Measurements from ENCODE around the gene SPEM2. TPM values are rescaled to one million over a fixed set of nuclear protein-coding genes. Genes with fewer than 3 reads are reported as not detected.

SPEM2 gene
- polyA plus RNA-seq, 2 of the 4 experiments (the other 2 are of a cell fraction) = not detected

GRCh38 chr17:7380321-7380720, 45.1 kb upstream of the SPEM2 start:
- ChIA-PET CTCF (interaction anchor here (0.8 to 17.1 kb wide), 8 partner anchors 8 to 181 kb away, joined by 3 to 139 read pairs (median 4); partner anchors contain the start of genes KCTD11, NEURL4, SENP3 and TMEM95), POLR2A (interaction anchor here (2.0 to 2.1 kb wide), 2 partner anchors 14 to 24 kb away, joined by 7 to 8 read pairs; partner anchors contain the start of genes PLSCR3 and TMEM256)
- no peak for DNase-seq (ENCODE audit: low read depth in 1 of 2, low spot score in 1 of 2)

GRCh38 chr17:7380855-7381683, 44.3 kb upstream of the SPEM2 start, which contains the start of gene TNK1:
Gene TNK1 (plus strand): TSS chr17:7381089. CDS start chr17:7382927, 1,838 bp downstream.
- H3K4me2 ChIP-seq = peak within 1 kb of the TSS; percentile 69
- H3K4me3 ChIP-seq = peak within 1 kb of the TSS; percentile 46
- H3K9me3 ChIP-seq = peaks cover 20% of the 10 kb centered on the region
- peak within 1 kb of the TSS; percentile 55 to 74; a peak in 5 of 6 replicates for H3K27ac ChIP-seq
- POLR2A ChIA-PET = interaction anchor here (0.9 to 2.1 kb wide), 3 partner anchors 13 to 23 kb away, joined by 3 to 8 read pairs (median 7); partner anchors contain the start of genes PLSCR3 and TMEM256
- TF ChIP-seq POLR2A (IDR thresholded peaks at IDR 0.05; ENCODE audit: low read length) (peak; percentile 35), BHLHE40 (IDR thresholded peaks at IDR 0.05; ENCODE audit: low read depth, low read length) (no peak), CTCF (IDR thresholded peaks at IDR 0.05) (no peak), MAFK (IDR thresholded peaks at IDR 0.05; ENCODE audit: partially characterized antibody) (no peak)
- peak; percentile 45 to 59; a peak in 5 of 6 replicates for ATAC-seq
- FAIRE-seq = no peak
- H3K4me1 ChIP-seq = no peaks in the 10 kb centered on the region
- WGBS (ENCODE audit: missing lambda C conversion rate) = 37% methylated on average over 51 of the region's 52 CpGs
- no peak for DNase-seq (ENCODE audit: low read depth in 1 of 2, low spot score in 1 of 2)
- CTCF ChIA-PET = interaction anchor here (1.3 to 17.1 kb wide), 5 partner anchors 21 to 180 kb away, joined by 4 to 139 read pairs (median 5); partner anchors contain the start of genes KCTD11, SENP3 and TMEM95

More at GRCh38 chr17:7380321-7380720, 45.1 kb upstream of the SPEM2 start:
- TF ChIP-seq FOSL2 (IDR thresholded peaks at IDR 0.05) (no peak), FOSL2 (CRISPR knock-in tag; IDR thresholded peaks at IDR 0.05) (no peak)
- Histone ChIP-seq H3K27ac (peak overlapping the region in 1 of 2 experiments; percentile 74; a peak in 4 of 6 replicates), H3K4me1 (no peaks in the 10 kb centered on the region), H3K9me3 (peaks cover 20% of the 10 kb centered on the region), H3K4me2 (peak overlapping the region; percentile 69), H3K4me3 (peak overlapping the region; percentile 46)
- no peak; a peak in 2 of 6 replicates for ATAC-seq
- FAIRE-seq = no peak
- 87% methylated on average over 7 of the region's 7 CpGs for WGBS (ENCODE audit: missing lambda C conversion rate)

GRCh38 chr17:7382901-7383300, 42.5 kb upstream of the SPEM2 start:
- Histone ChIP-seq H3K4me3 (no peak overlapping the region), H3K4me1 (no peaks in the 10 kb centered on the region), H3K4me2 (no peak overlapping the region), H3K9me3 (peaks cover 20% of the 10 kb centered on the region), H3K27ac (no peak overlapping the region)
- DNase-seq (ENCODE audit: low read depth in 1 of 2, low spot score in 1 of 2) = no peak
- no peak for FAIRE-seq
- ChIA-PET POLR2A (interaction anchor here (1.3 kb wide), 1 partner anchor 11 kb away, joined by 5 read pairs; the partner anchor contains the start of gene PLSCR3), CTCF (interaction anchor here (0.8 to 17.1 kb wide), 6 partner anchors 8 to 132 kb away, joined by 3 to 139 read pairs (median 6); partner anchors contain the start of genes KCTD11 and TMEM95)
- ATAC-seq = peak in 1 of 2 experiments; percentile 7; a peak in 3 of 6 replicates
- 86% methylated on average over 10 of the region's 10 CpGs for WGBS (ENCODE audit: missing lambda C conversion rate)
- TF ChIP-seq HEYL (CRISPR knock-in tag; IDR thresholded peaks at IDR 0.05) (no peak), JUN (IDR thresholded peaks at IDR 0.05) (no peak), PBX3 (IDR thresholded peaks at IDR 0.05) (0 out of 2 replicates have a peak, but pooled peaks have one; percentile 1), ZC3H11A (IDR thresholded peaks at IDR 0.05) (no peak)

- no peak for FAIRE-seq
- ChIA-PET CTCF (interaction anchor here (1.0 to 17.1 kb wide), 6 partner anchors 9 to 131 kb away, joined by 3 to 139 read pairs (median 6); partner anchors contain the start of genes KCTD11 and TMEM95), POLR2A (interaction anchor here (0.6 to 1.3 kb wide), 2 partner anchors 11 to 339 kb away, joined by 4 to 5 read pairs; partner anchors contain the start of gene PLSCR3)
Measured at GRCh38 chr17:7383371-7383741, 42.1 kb upstream of the SPEM2 start.

More at GRCh38 chr17:7383371-7383741, 42.1 kb upstream of the SPEM2 start:
- 96% methylated on average over 11 of the region's 11 CpGs for WGBS (ENCODE audit: missing lambda C conversion rate)
- peaks cover 20% of the 10 kb centered on the region for H3K9me3 ChIP-seq
- DNase-seq (ENCODE audit: low read depth in 1 of 2, low spot score in 1 of 2) (no peak), ATAC-seq (no peak)
- H3K4me1 ChIP-seq = no peaks in the 10 kb centered on the region
- H3K4me2 ChIP-seq = no peak overlapping the region
- TF ChIP-seq MAZ (IDR thresholded peaks at IDR 0.05; ENCODE audit: borderline replicate concordance, low read depth, low read length) = no peak
- TF ChIP-seq USF2 (IDR thresholded peaks at IDR 0.05) = no peak
- no peak for TF ChIP-seq SMC3 (IDR thresholded peaks at IDR 0.05)
- no peak for TF ChIP-seq TP53 (CRISPR knock-in tag; IDR thresholded peaks at IDR 0.05)
- TF ChIP-seq E2F6 (IDR thresholded peaks at IDR 0.05; ENCODE audit: borderline replicate concordance, low read depth) = no peak
- TF ChIP-seq HES2 (IDR thresholded peaks at IDR 0.05) = no peak
- no peak for TF ChIP-seq ZFP36 (IDR thresholded peaks at IDR 0.05; ENCODE audit: borderline replicate concordance, partially characterized antibody)
- no peak for TF ChIP-seq MAX (IDR thresholded peaks at IDR 0.05)
- no peak for TF ChIP-seq POLR2A (IDR thresholded peaks at IDR 0.05; ENCODE audit: low read length)
- TF ChIP-seq ZNF302 (CRISPR knock-in tag; IDR thresholded peaks at IDR 0.05) = no peak
- TF ChIP-seq RFX5 (IDR thresholded peaks at IDR 0.05) = no peak
- H3K4me3 ChIP-seq = no peak overlapping the region
- no peak overlapping the region for H3K27ac ChIP-seq
